GM12878 (cell line): Measurements from ENCODE around the gene PAOX. TPM values are rescaled to one million over a fixed set of nuclear protein-coding genes. Genes with fewer than 3 reads are reported as not detected.

Source experiments
- CBX3 ChIP-seq: fragments of 200-600 bp; sonication (generic); IDR thresholded peaks from 2 replicates; pipeline ENCODE4 v1.6.1; 2016; ENCODE audit warnings: low read depth, borderline replicate concordance
- CHD2 ChIP-seq: IDR thresholded peaks from 2 replicates; pipeline ENCODE4 v1.6.1; 2011; ENCODE audit warnings: low read depth, low read length, improper control_type of control experiment, borderline replicate concordance
- EGR1 ChIP-seq, 2 experiments: IDR thresholded peaks; 1 replicate in 1 of 2; 2 replicates in 1 of 2; pipeline ENCODE4 v1.6.1; 2011 to 2012; ENCODE audit warnings: low read depth in 2 of 2, low read length in 2 of 2, borderline replicate concordance in 1 of 2, mild to moderate bottlenecking in 1 of 2, moderate library complexity in 1 of 2
- HCFC1 ChIP-seq: fragments of 150-350 bp; IDR thresholded peaks from 2 replicates; pipeline ENCODE4 v1.6.1; 2014; ENCODE audit warnings: low read length
- IRF3 ChIP-seq: fragments of 450-650 bp; IDR thresholded peaks from 2 replicates; pipeline ENCODE4 v1.6.1; 2014; ENCODE audit warnings: mild to moderate bottlenecking
- JUNB ChIP-seq: IDR thresholded peaks from 2 replicates; pipeline ENCODE4 v1.6.1; 2016; ENCODE audit warnings: antibody characterized with exemption, mild to moderate bottlenecking
- MEF2A ChIP-seq: IDR thresholded peaks from 2 replicates; pipeline ENCODE4 v1.6.1; 2011; ENCODE audit warnings: low read depth, mild to moderate bottlenecking, low read length, moderate library complexity; ENCODE audit not compliant: insufficient read depth
- NR2F1 ChIP-seq: fragments of 450-650 bp; conservative IDR thresholded peaks from 2 replicates; pipeline ENCODE4 v1.6.1; 2017; ENCODE audit warnings: mild to moderate bottlenecking
- PBX3 ChIP-seq: IDR thresholded peaks from 2 replicates; pipeline ENCODE4 v1.6.1; 2011; ENCODE audit warnings: mild to moderate bottlenecking, low read depth, low read length, moderate library complexity; ENCODE audit not compliant: insufficient replicate concordance
- RFX5 ChIP-seq: IDR thresholded peaks from 2 replicates; pipeline ENCODE4 v1.6.1; 2011; ENCODE audit warnings: low read depth, low read length, improper control_type of control experiment
- SMARCA5 ChIP-seq: fragments of 450-650 bp; IDR thresholded peaks from 2 replicates; pipeline ENCODE4 v1.6.1; 2017; ENCODE audit warnings: mild to moderate bottlenecking
- TBL1XR1 ChIP-seq: IDR thresholded peaks from 2 replicates; pipeline ENCODE4 v1.6.1; 2012; ENCODE audit warnings: low read depth, low read length, improper control_type of control experiment
- TCF3 ChIP-seq: IDR thresholded peaks from 2 replicates; pipeline ENCODE4 v1.6.1; 2012; ENCODE audit warnings: low read depth, mild to moderate bottlenecking, low read length, borderline replicate concordance; ENCODE audit not compliant: insufficient read depth
- YY1 ChIP-seq: IDR thresholded peaks from 2 replicates; pipeline ENCODE4 v1.6.1; 2011; ENCODE audit warnings: low read depth, mild to moderate bottlenecking, low read length
- ZBTB33 ChIP-seq: fragments of 450-650 bp; IDR thresholded peaks from 2 replicates; pipeline ENCODE4 v1.6.1; 2017; ENCODE audit warnings: mild to moderate bottlenecking
- polyA plus RNA-seq, 11 experiments: library from polyadenylated mRNA; depleted of rRNA in 4 of 11; unstranded in 6 of 11; stranded (reverse) in 5 of 11; fragments of >200 nt; fragmentation: Nextera tagmentation in 4 of 11; fragmentation: Illumina TruSeq in 1 of 11; extraction: Ambion mirVana in 4 of 11; extraction: Trizol in 1 of 11; gene quantifications; 1 replicate in 1 of 11; 2 replicates in 10 of 11; pipeline versions ENCODE4 v1.2.1 to v1.2.3, GENCODE V29; 2011 to 2016; ENCODE audit warnings: inconsistent platforms in 2 of 11, missing spikeins in 2 of 11, low read depth in 1 of 11
- total RNA-seq, 4 experiments: library from RNA; depleted of rRNA in 3 of 4; stranded (reverse); fragments of >200 nt in 3 of 4; fragmentation: Illumina TruSeq in 1 of 4; extraction: Trizol in 1 of 4; gene quantifications; 2 replicates each; pipeline versions ENCODE4 v1.2.1 to v1.2.3, GENCODE V29; 2013 to 2021
- TF ChIP-seq, protein P1 (sequence below): fragments of 450-650 bp; IDR thresholded peaks from 2 replicates; pipeline ENCODE4 v1.6.1; 2017; ENCODE audit warnings: mild to moderate bottlenecking, moderate library complexity
- TF ChIP-seq, protein P2 (sequence below): fragments of 450-650 bp; IDR thresholded peaks from 2 replicates; pipeline ENCODE4 v1.6.1; 2018; ENCODE audit warnings: borderline replicate concordance, mild to moderate bottlenecking; ENCODE audit not compliant: partially characterized antibody

PAOX gene
- total and polyA plus RNA-seq, 10 of the 15 experiments (the other 5 are each of a cell fraction or from before 2014, with no cell fraction given), result 1.2 to 22.2 (median 10.5) TPM

DNA sequence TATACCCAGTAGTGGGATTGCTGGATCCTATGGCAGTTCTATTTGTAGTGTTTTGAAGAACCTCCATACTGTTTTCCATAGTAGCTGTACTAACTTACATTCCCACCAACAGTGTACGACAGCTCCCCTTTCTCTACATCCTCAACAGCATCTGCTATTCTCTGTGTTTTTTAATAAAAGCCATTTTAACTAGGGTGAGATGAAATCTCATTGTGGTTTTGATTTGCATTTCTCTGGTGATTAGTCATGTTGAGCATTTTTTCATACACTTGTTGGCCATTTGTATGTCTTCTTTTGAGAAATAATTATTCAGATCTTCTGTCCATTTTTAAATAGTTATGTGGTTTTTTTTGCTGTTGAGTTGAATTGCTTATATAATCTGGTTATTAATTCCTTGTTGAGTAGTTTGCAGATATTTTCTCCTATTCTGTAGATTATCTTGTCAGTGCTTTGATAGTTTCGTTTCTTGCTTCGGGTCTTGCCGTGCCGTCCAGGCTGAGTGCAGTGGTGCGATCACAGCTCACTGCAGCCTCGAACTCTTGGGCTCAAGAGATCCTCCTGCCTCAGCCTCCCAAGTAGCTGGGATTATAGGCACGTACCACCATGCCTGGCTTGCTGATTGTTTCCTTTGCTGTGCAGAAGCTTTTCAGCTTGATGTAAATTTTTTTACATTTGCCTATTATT lies 26.9 kb downstream of the PAOX start (continued):
- TF ChIP-seq YY1 (0 out of 2 replicates have a peak, but pooled peaks have one; percentile 10), CHD2 (no peak), ZBTB33 (no peak), TBL1XR1 (no peak), SMARCA5 (0 out of 2 replicates have a peak, but pooled peaks have one; percentile 16), RFX5 (no peak), PBX3 (no peak), IRF3 (no peak), EGR1 (IDR thresholded peaks at IDR 0.05; ENCODE audit: borderline replicate concordance in 1 of 2, low read depth in 2 of 2, low read length in 2 of 2) (no peak), TCF3 (no peak), CBX3 (no peak), JUNB (peak; percentile 62), MEF2A (no peak), NR2F1 (no peak), HCFC1 (no peak)
- TF ChIP-seq, protein P1, sequence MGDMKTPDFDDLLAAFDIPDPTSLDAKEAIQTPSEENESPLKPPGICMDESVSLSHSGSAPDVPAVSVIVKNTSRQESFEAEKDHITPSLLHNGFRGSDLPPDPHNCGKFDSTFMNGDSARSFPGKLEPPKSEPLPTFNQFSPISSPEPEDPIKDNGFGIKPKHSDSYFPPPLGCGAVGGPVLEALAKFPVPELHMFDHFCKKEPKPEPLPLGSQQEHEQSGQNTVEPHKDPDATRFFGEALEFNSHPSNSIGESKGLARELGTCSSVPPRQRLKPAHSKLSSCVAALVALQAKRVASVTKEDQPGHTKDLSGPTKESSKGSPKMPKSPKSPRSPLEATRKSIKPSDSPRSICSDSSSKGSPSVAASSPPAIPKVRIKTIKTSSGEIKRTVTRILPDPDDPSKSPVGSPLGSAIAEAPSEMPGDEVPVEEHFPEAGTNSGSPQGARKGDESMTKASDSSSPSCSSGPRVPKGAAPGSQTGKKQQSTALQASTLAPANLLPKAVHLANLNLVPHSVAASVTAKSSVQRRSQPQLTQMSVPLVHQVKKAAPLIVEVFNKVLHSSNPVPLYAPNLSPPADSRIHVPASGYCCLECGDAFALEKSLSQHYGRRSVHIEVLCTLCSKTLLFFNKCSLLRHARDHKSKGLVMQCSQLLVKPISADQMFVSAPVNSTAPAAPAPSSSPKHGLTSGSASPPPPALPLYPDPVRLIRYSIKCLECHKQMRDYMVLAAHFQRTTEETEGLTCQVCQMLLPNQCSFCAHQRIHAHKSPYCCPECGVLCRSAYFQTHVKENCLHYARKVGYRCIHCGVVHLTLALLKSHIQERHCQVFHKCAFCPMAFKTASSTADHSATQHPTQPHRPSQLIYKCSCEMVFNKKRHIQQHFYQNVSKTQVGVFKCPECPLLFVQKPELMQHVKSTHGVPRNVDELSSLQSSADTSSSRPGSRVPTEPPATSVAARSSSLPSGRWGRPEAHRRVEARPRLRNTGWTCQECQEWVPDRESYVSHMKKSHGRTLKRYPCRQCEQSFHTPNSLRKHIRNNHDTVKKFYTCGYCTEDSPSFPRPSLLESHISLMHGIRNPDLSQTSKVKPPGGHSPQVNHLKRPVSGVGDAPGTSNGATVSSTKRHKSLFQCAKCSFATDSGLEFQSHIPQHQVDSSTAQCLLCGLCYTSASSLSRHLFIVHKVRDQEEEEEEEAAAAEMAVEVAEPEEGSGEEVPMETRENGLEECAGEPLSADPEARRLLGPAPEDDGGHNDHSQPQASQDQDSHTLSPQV, result no peak
- TF ChIP-seq, protein P2, sequence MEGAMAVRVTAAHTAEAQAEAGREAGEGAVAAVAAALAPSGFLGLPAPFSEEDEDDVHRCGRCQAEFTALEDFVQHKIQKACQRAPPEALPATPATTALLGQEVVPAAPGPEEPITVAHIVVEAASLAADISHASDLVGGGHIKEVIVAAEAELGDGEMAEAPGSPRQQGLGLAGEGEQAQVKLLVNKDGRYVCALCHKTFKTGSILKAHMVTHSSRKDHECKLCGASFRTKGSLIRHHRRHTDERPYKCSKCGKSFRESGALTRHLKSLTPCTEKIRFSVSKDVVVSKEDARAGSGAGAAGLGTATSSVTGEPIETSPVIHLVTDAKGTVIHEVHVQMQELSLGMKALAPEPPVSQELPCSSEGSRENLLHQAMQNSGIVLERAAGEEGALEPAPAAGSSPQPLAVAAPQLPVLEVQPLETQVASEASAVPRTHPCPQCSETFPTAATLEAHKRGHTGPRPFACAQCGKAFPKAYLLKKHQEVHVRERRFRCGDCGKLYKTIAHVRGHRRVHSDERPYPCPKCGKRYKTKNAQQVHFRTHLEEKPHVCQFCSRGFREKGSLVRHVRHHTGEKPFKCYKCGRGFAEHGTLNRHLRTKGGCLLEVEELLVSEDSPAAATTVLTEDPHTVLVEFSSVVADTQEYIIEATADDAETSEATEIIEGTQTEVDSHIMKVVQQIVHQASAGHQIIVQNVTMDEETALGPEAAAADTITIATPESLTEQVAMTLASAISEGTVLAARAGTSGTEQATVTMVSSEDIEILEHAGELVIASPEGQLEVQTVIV, result no peak
